ENCODE measurements around the gene SPIB.

GRCh38 chr19:50480281-50481111, 61.8 kb downstream of the SPIB start:
- TF ChIP-seq CTCF (IDR thresholded peaks at IDR 0.05) (no peak), POLR2A (IDR thresholded peaks at IDR 0.05) (no peak)

Data from sigmoid colon (tissue), 3 donors.